ENCODE measurements around the gene SLC5A3. TPM values are rescaled to one million over a fixed set of nuclear protein-coding genes. Genes with fewer than 3 reads are reported as not detected.
A peak's percentile ranks its signal among the peaks of the same experiment; 100 is the strongest.

Gene SLC5A3
- total and polyA plus RNA-seq, 8 donors = 0.46 to 38.9 (median 13.5) TPM

- 88 to 98% (median 97%) methylated on average over 5 of the region's 5 CpGs for WGBS, 5 donors
- Histone ChIP-seq H3K36me3 (no peaks in the 10 kb centered on the region), H3K4me3 (no peak overlapping the region), H3K27ac (no peak overlapping the region), H3K4me1 (peaks cover 31 to 90% (median 64%) of the 10 kb centered on the region in 4 donors), H3K27me3 (no peaks in the 10 kb centered on the region), H3K9me3 (no peaks in the 10 kb centered on the region)
- intact Hi-C loops (cut with DNase I; ENCODE audit: low total_unique reads) = loop anchor here (10.0 kb wide), 1 partner anchor 104 kb away; no protein-coding TSS in a partner anchor
- no peak for DNase-seq
- no peak for TF ChIP-seq POLR2AphosphoS5 (IDR thresholded peaks at IDR 0.05)
- TF ChIP-seq CTCF (IDR thresholded peaks at IDR 0.05) = no peak
- no peak for TF ChIP-seq POLR2A (IDR thresholded peaks at IDR 0.05)
- no peak for TF ChIP-seq EP300 (IDR thresholded peaks at IDR 0.05)
Observed at GRCh38 chr21:34080710-34081109, 7.3 kb downstream of the SLC5A3 start.

DNA sequence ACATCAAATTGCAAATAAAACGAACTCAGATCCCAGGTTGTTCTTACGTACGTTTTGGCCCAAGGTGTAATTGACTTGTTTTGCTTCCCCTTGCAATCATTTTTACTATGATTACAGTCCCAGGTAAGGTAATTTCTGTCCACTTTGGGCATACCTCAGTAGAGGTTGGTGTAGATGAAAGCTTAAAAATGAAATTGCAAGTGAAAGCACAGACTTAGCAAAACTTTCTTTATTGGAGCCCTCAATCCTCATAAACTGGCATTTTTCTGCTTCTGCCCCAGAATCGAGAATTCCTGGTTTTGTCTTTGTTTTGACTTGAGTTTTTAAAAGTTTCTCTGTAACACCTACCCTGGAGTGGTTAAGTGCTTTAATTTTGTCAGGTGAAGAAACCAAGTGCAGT, 9.4 kb downstream of the SLC5A3 start:
- TF ChIP-seq POLR2A (IDR thresholded peaks at IDR 0.05) (no peak), CTCF (IDR thresholded peaks at IDR 0.05) (no peak), EP300 (IDR thresholded peaks at IDR 0.05) (no peak), POLR2AphosphoS5 (IDR thresholded peaks at IDR 0.05) (no peak)
- Histone ChIP-seq H3K4me3 (no peak overlapping the region), H3K27me3 (no peaks in the 10 kb centered on the region), H3K27ac (no peak overlapping the region), H3K4me1 (peaks cover 31 to 86% (median 65%) of the 10 kb centered on the region in 4 donors), H3K9me3 (no peaks in the 10 kb centered on the region), H3K36me3 (no peaks in the 10 kb centered on the region)
- intact Hi-C loops (cut with DNase I; ENCODE audit: low total_unique reads) = loop anchor here (10.0 kb wide), 1 partner anchor 102 kb away; no protein-coding TSS in a partner anchor
- no peak for DNase-seq
- WGBS, 5 donors = 49 to 73% (median 61%) methylated on average over 4 of the region's 4 CpGs

DNA sequence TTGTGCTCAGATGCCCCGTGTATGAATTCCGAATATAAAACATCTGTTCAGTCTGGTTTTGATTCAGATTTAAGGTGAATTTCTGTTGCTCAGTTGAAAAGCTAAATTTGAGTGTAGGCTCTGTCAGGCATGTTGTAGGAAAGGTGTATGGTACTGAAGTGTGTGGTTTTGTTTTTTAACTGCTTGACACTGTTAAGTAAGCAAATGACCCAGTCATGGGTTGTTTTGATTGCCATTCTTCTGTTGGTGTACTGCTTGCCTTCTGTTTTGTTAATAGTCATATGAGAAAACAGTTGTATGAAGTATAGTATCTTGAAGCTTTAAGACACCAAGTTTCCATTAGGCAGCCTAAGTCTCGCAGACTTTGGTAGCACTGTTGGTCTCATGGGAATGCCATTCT, 10.0 kb downstream of the SLC5A3 start:
- WGBS, 5 donors = 88 to 98% (median 97%) methylated on average over 3 of the region's 3 CpGs
- Histone ChIP-seq H3K4me3 (no peak overlapping the region), H3K36me3 (no peaks in the 10 kb centered on the region), H3K27me3 (no peaks in the 10 kb centered on the region), H3K4me1 (peaks cover 26 to 82% (median 60%) of the 10 kb centered on the region in 4 donors), H3K9me3 (no peaks in the 10 kb centered on the region), H3K27ac (no peak overlapping the region)
- intact Hi-C loops (cut with DNase I; ENCODE audit: low total_unique reads) = loop anchor here (10.0 kb wide), 1 partner anchor 101 kb away; no protein-coding TSS in a partner anchor
- no peak for DNase-seq
- TF ChIP-seq POLR2AphosphoS5 (IDR thresholded peaks at IDR 0.05) (no peak), EP300 (IDR thresholded peaks at IDR 0.05) (no peak)

GRCh38 chr21:34085129-34085528, 11.8 kb downstream of the SLC5A3 start:
- Histone ChIP-seq H3K9me3 (no peaks in the 10 kb centered on the region), H3K27ac (no peak overlapping the region), H3K36me3 (no peaks in the 10 kb centered on the region), H3K27me3 (no peaks in the 10 kb centered on the region), H3K4me3 (no peak overlapping the region), H3K4me1 (peaks cover 25 to 82% (median 55%) of the 10 kb centered on the region in 4 donors)
- DNase-seq = no peak
- TF ChIP-seq EP300 (IDR thresholded peaks at IDR 0.05) (no peak), POLR2AphosphoS5 (IDR thresholded peaks at IDR 0.05) (no peak), CTCF (IDR thresholded peaks at IDR 0.05) (no peak), POLR2A (IDR thresholded peaks at IDR 0.05) (no peak)
- intact Hi-C loops (cut with DNase I; ENCODE audit: low total_unique reads) = loop anchor here (10.0 kb wide), 1 partner anchor 100 kb away; no protein-coding TSS in a partner anchor
- WGBS, 5 donors = 83 to 95% (median 90%) methylated on average over 2 of the region's 2 CpGs

GRCh38 chr21:34086887-34087306, 13.5 kb downstream of the SLC5A3 start:
- WGBS, 5 donors = 72 to 89% (median 84%) methylated on average over 5 of the region's 5 CpGs
- peak in 1 of 2 donors; percentile 23 for DNase-seq
- H3K4me1 ChIP-seq = peaks cover 12 to 83% (median 58%) of the 10 kb centered on the region in 4 donors
- H3K9me3 ChIP-seq = no peaks in the 10 kb centered on the region
- no peak for TF ChIP-seq POLR2AphosphoS5 (IDR thresholded peaks at IDR 0.05)
- TF ChIP-seq EP300 (IDR thresholded peaks at IDR 0.05) = no peak
- no peak for TF ChIP-seq POLR2A (IDR thresholded peaks at IDR 0.05)
- no peak for TF ChIP-seq CTCF (IDR thresholded peaks at IDR 0.05)
- no peak overlapping the region for H3K4me3 ChIP-seq
- intact Hi-C loops (cut with DNase I; ENCODE audit: low total_unique reads) = loop anchor here (10.0 kb wide), 1 partner anchor 98 kb away; no protein-coding TSS in a partner anchor
- no peaks in the 10 kb centered on the region for H3K27me3 ChIP-seq
- no peaks in the 10 kb centered on the region for H3K36me3 ChIP-seq
- H3K27ac ChIP-seq = no peak overlapping the region
